WI38 (cell line): ENCODE measurements around the gene SKIDA1.

Source experiments
- H3K4me3 ChIP-seq: 2 replicates; pipeline ENCODE4 v1.5.1; 2011; ENCODE audit warnings: low read depth, mild to moderate bottlenecking, control low read depth, low read length
- TF ChIP-seq, protein P1 (sequence below): IDR thresholded peaks from 2 replicates; pipeline ENCODE4 v1.5.1; 2012; ENCODE audit warnings: low read depth, mild to moderate bottlenecking, control low read depth, low read length

Gene SKIDA1

GRCh38 chr10:21496343-21497176 lies 28.9 kb downstream of the SKIDA1 start:
- H3K4me3 ChIP-seq = peak overlapping the region; percentile 83

GRCh38 chr10:21495752-21496342 lies 29.6 kb downstream of the SKIDA1 start:
- TF ChIP-seq, protein P1, sequence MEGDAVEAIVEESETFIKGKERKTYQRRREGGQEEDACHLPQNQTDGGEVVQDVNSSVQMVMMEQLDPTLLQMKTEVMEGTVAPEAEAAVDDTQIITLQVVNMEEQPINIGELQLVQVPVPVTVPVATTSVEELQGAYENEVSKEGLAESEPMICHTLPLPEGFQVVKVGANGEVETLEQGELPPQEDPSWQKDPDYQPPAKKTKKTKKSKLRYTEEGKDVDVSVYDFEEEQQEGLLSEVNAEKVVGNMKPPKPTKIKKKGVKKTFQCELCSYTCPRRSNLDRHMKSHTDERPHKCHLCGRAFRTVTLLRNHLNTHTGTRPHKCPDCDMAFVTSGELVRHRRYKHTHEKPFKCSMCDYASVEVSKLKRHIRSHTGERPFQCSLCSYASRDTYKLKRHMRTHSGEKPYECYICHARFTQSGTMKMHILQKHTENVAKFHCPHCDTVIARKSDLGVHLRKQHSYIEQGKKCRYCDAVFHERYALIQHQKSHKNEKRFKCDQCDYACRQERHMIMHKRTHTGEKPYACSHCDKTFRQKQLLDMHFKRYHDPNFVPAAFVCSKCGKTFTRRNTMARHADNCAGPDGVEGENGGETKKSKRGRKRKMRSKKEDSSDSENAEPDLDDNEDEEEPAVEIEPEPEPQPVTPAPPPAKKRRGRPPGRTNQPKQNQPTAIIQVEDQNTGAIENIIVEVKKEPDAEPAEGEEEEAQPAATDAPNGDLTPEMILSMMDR = peak; percentile 76
- H3K4me3 ChIP-seq = peak overlapping the region; percentile 83

More at GRCh38 chr10:21496343-21497176, 28.9 kb downstream of the SKIDA1 start:
- TF ChIP-seq, protein P1 = 0 out of 2 replicates have a peak, but pooled peaks have one; percentile 7

DNA sequence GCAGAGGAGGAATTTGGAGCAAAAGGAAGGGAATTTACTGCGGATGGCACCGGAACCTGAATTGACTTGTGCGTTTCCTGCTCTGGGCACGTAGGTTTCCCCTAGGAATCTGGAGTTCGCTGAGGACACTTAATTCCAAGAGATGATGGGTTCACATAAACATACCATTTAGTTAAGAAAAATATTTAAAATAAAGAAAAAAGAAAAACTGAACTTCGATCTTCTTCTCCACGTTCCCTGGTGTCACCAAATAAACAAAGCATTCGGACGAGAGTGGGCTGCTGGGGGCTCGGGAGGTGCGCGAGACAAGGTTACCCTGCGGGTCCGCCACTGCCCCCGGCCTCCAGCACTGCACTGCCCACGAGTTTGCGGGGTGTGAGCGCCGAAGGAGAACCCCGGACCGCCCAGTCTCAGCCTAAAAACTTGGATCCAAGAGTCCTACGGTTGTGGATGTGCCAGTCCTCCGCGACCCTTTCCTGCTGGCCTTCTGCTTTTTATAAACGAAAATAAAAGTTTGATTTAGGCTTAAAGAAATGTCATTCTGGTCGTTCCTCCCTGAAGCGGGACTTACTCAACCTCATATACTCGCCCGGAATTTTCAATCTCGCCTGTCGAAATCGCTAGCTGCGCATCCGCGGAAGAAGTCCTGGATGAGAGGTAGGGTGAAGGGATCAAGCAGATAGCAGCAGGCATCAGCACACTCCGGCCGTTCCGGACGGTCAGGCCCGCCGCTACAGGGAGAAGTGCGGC lies 30.3 kb downstream of the SKIDA1 start:
- TF ChIP-seq, protein P1 = no peak

DNA sequence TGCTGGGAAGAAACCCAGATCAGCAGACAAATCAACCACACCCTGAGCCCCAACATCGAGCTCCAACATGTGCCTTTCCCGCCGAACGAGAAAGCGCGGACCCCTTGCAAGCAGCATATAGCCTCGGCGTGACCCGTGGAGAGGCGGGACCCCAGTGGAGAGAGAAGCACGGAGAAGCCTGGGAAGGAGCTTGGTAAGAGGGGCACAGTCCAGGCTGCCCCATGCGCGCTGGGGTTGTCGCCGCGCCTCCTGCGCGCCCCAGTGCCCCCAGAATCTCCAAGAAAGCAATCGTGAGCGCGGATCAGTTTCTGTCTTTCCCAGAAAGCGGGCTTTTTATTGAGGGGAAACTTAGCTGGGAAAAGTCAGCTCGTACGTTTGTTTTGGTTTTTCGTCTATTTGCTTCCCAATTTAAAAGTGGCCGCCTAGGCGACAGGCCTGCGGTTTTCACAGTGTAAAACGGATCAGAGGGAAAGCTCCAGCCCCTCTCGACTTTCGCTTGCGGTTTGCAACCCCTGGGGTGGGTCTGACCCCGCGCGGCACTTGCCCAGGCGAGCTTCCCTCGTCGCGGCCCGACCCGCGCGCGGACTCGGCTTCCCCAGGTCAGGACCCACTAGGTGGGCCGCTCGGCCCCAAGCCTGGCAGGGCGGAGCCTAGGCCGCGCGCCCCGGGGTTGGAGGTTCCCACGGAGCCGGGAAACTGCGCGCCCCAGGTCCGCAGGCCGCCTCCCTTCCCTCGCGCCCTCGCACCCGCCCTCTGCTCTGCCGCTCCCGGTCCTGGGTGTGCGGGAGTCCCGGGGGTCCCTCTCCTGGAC lies 31.1 kb downstream of the SKIDA1 start:
- H3K4me3 ChIP-seq = peak overlapping the region; percentile 83
- TF ChIP-seq, protein P1 = no peak

More for the DNA sequence above, 30.3 kb downstream of the SKIDA1 start:
- H3K4me3 ChIP-seq = peak overlapping the region; percentile 83

- no peak overlapping the region for H3K4me3 ChIP-seq
- TF ChIP-seq, protein P1 = no peak
Observed at GRCh38 chr10:21493784-21494183, 31.7 kb downstream of the SKIDA1 start.

DNA sequence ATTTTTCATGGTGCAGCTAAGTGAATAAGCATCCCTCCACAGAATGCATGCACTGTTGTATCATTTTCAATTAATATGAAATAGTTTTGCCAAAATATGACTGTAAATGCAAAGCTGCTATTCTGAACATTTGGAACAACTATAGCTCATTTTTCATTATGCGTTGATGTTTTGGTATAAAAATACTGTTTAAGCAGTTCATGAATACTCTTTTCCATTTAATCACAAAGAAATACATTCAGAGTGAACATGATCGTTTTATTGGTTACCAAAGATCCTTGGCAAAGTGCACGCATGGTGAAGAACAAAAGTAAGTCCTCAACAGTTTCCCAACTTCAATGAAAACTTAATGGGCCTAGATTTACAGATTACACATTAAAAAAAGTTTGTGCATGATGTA lies 33.1 kb downstream of the SKIDA1 start:
- H3K4me3 ChIP-seq = no peak overlapping the region
- TF ChIP-seq, protein P1 = no peak
